HepG2 (cell line): Measurements from ENCODE around the gene ATP11A.

Experiments
- ATF2 ChIP-seq: sonication (generic); formaldehyde crosslinking; IDR thresholded peaks from 2 replicates; pipeline ENCODE4 v1.4.0; 2020; ENCODE audit warnings: missing genetic modification reagents
- EP300 ChIP-seq, 3 experiments: sonication (generic) in 1 of 3; formaldehyde crosslinking in 1 of 3; IDR thresholded peaks; 2 replicates each; pipeline versions ENCODE4 v1.5.1 to v1.6.1; 2011 to 2020; ENCODE audit warnings: low read depth in 2 of 3, low read length in 2 of 3, borderline replicate concordance in 1 of 3, improper control_type of control experiment in 1 of 3, mild to moderate bottlenecking in 1 of 3, missing genetic modification reagents in 1 of 3, moderate library complexity in 1 of 3
- PRDM15 ChIP-seq: sonication (generic); formaldehyde crosslinking; IDR thresholded peaks from 2 replicates; pipeline ENCODE4 v1.4.0; 2020; ENCODE audit warnings: missing genetic modification reagents
- TRIM24 ChIP-seq: sonication (generic); formaldehyde crosslinking; IDR thresholded peaks from 2 replicates; pipeline ENCODE4 v1.8.0; 2022; ENCODE audit warnings: mild to moderate bottlenecking, missing genetic modification reagents

GRCh38 chr13:112770504-112770903, 80.7 kb downstream of the ATP11A start:
- no peak for TF ChIP-seq EP300 (IDR thresholded peaks at IDR 0.05; ENCODE audit: low read depth in 2 of 2, low read length in 2 of 2)
- TF ChIP-seq EP300 (CRISPR knock-in tag; IDR thresholded peaks at IDR 0.05; ENCODE audit: borderline replicate concordance): no peak
- no peak for TF ChIP-seq ATF2 (CRISPR knock-in tag)
- no peak for TF ChIP-seq TRIM24 (CRISPR knock-in tag)
- TF ChIP-seq PRDM15 (CRISPR knock-in tag): no peak
